Activated CD8-positive, alpha-beta memory T cell treated with anti-CD3 and anti-CD28 coated beads for 36 hours (primary cell): ENCODE data around the gene CAPZA1. TPM values are rescaled to one million over a fixed set of nuclear protein-coding genes. Genes with fewer than 3 reads are reported as not detected.

Experiments used
- CTCF ChIA-PET: fragments of 350-600 bp; sonication (Branson Sonifier 250); formaldehyde crosslinking; loops from one replicate; lab custom pipeline; 2021; ENCODE audit warnings: antibody characterized with exemption; lab: Charles Lee
- POLR2A ChIA-PET: fragments of 350-600 bp; sonication (Branson Sonifier 250); formaldehyde crosslinking; loops from one replicate; lab custom pipeline; 2021; ENCODE audit warnings: antibody characterized with exemption; lab: Charles Lee
- total RNA-seq, 2 experiments: library from RNA; stranded (reverse); gene quantifications; one replicate each; pipeline ENCODE4 v1.2.3, GENCODE V29; 2021

Gene CAPZA1
- total RNA-seq, 2 experiments from 2014 or later, result 257 to 261 TPM

- POLR2A ChIA-PET, result no interaction called here
These were observed 73.0 kb downstream of the CAPZA1 start for GRCh38 chr1:112692681-112693080.

GRCh38 chr1:112693821-112694220 is 74.2 kb downstream of the CAPZA1 start:
- POLR2A ChIA-PET, result interaction anchor here (0.6 kb wide), 1 partner anchor 19 kb away, joined by 3 read pairs; the partner anchor contains the start of gene MOV10
- CTCF ChIA-PET, result no interaction called here

More at GRCh38 chr1:112692681-112693080, 73.0 kb downstream of the CAPZA1 start:
- CTCF ChIA-PET, result no interaction called here

- ChIA-PET POLR2A (interaction anchor here (0.6 kb wide), 2 partner anchors 20 to 526 kb away, joined by 3 to 6 read pairs; partner anchors contain the start of gene MOV10), CTCF (no interaction called here)
These were observed 74.8 kb downstream of the CAPZA1 start for GRCh38 chr1:112694363-112694929.

GRCh38 chr1:112695276-112695675 is 75.6 kb downstream of the CAPZA1 start:
- ChIA-PET CTCF (interaction anchor here (1.8 kb wide), 1 partner anchor 21 kb away, joined by 9 read pairs; the partner anchor contains the start of gene PPM1J), POLR2A (no interaction called here)

- CTCF ChIA-PET, result interaction anchor here (1.1 to 1.8 kb wide), 2 partner anchors 9 to 19 kb away, joined by 3 to 9 read pairs; partner anchors contain the start of gene PPM1J
- POLR2A ChIA-PET, result interaction anchor here (0.9 kb wide), 1 partner anchor 23 kb away, joined by 3 read pairs; the partner anchor contains the start of gene MOV10
These were observed 77.1 kb downstream of the CAPZA1 start for GRCh38 chr1:112696578-112697314.

GRCh38 chr1:112697781-112698201 is 78.2 kb downstream of the CAPZA1 start:
- CTCF ChIA-PET, result interaction anchor here (1.5 kb wide), 1 partner anchor 195 kb away, joined by 3 read pairs; no protein-coding TSS in a partner anchor
- POLR2A ChIA-PET, result interaction anchor here (0.9 kb wide), 1 partner anchor 24 kb away, joined by 3 read pairs; the partner anchor contains the start of gene MOV10

GRCh38 chr1:112698366-112699310 is 79.0 kb downstream of the CAPZA1 start:
- ChIA-PET POLR2A (no interaction called here), CTCF (interaction anchor here (1.5 kb wide), 1 partner anchor 196 kb away, joined by 3 read pairs; no protein-coding TSS in a partner anchor)

GRCh38 chr1:112699425-112700144 is 80.0 kb downstream of the CAPZA1 start:
- CTCF ChIA-PET, result interaction anchor here (1.2 kb wide), 1 partner anchor 32 kb away, joined by 3 read pairs; no protein-coding TSS in a partner anchor
- POLR2A ChIA-PET, result interaction anchor here (1.4 kb wide), 1 partner anchor 24 kb away, joined by 8 read pairs; the partner anchor contains the start of gene MOV10

- POLR2A ChIA-PET, result interaction anchor here (0.8 to 1.4 kb wide), 2 partner anchors 25 to 81 kb away, joined by 3 to 8 read pairs; partner anchors contain the start of genes MOV10 and ST7L
- CTCF ChIA-PET, result interaction anchor here (0.9 to 1.2 kb wide), 2 partner anchors 26 to 33 kb away, joined by 3 read pairs; partner anchors contain the start of gene MOV10
These were observed 80.9 kb downstream of the CAPZA1 start for GRCh38 chr1:112700290-112701226.

- ChIA-PET POLR2A (interaction anchor here (0.8 kb wide), 1 partner anchor 82 kb away, joined by 3 read pairs; the partner anchor contains the start of gene ST7L), CTCF (interaction anchor here (0.6 to 1.6 kb wide), 2 partner anchors 17 to 311 kb away, joined by 4 to 6 read pairs; no protein-coding TSS in a partner anchor)
These were observed 81.8 kb downstream of the CAPZA1 start for GRCh38 chr1:112701227-112702066.

GRCh38 chr1:112702067-112702395 is 82.4 kb downstream of the CAPZA1 start:
- CTCF ChIA-PET, result interaction anchor here (0.6 to 1.6 kb wide), 2 partner anchors 17 to 311 kb away, joined by 4 to 6 read pairs; no protein-coding TSS in a partner anchor
- POLR2A ChIA-PET, result no interaction called here

- ChIA-PET POLR2A (no interaction called here), CTCF (interaction anchor here (0.6 to 2.8 kb wide), 3 partner anchors 13 to 312 kb away, joined by 4 to 18 read pairs (median 6); partner anchors contain the start of gene PPM1J)
These were observed 83.0 kb downstream of the CAPZA1 start for GRCh38 chr1:112702420-112703261.

- POLR2A ChIA-PET, result interaction anchor here (1.6 kb wide), 1 partner anchor 28 kb away, joined by 12 read pairs; the partner anchor contains the start of gene MOV10
These were observed 84.1 kb downstream of the CAPZA1 start for GRCh38 chr1:112703706-112704105.

GRCh38 chr1:112704391-112704933 is 84.8 kb downstream of the CAPZA1 start:
- ChIA-PET CTCF (interaction anchor here (0.9 to 2.8 kb wide), 6 partner anchors 11 to 368 kb away, joined by 3 to 18 read pairs (median 5); partner anchors contain the start of genes LRIG2 and PPM1J), POLR2A (interaction anchor here (1.2 to 1.6 kb wide), 2 partner anchors 10 to 29 kb away, joined by 3 to 12 read pairs; partner anchors contain the start of genes MOV10 and PPM1J)

More at GRCh38 chr1:112703706-112704105, 84.1 kb downstream of the CAPZA1 start:
- CTCF ChIA-PET, result interaction anchor here (0.9 to 2.8 kb wide), 2 partner anchors 12 to 369 kb away, joined by 3 to 18 read pairs; partner anchors contain the start of genes LRIG2 and PPM1J
